Measurements from ENCODE around the gene NOD2. TPM values are rescaled to one million over a fixed set of nuclear protein-coding genes. Genes with fewer than 3 reads are reported as not detected.

Gene NOD2
- total and polyA plus RNA-seq, 8 donors: 0.79 to 15.2 (median 1.7) TPM

DNA sequence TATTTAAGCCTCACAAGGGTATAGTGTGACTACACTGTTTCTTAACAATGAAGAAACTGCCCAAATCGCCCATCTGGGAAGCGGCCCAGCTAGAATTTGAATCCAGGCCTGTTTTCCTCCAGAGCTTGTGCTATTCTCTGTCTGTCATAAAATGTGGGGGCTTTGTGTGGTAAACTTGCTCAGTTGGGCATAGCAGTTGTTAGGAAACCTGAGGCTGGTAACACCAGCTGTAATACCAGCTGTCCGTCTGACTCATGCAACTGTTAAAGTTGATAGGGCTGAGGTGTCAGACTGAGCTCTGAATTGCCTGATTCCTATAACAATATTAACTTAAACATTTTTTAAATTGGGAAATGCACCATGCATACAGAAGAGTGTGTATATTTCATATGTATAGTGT is 9.3 kb downstream of the NOD2 start:
- peaks cover 0 to 17% of the 10 kb centered on the region in 2 donors for H3K36me3 ChIP-seq
- ATAC-seq: no peak
- DNase-seq: no peak
- peaks cover 0 to 19% of the 10 kb centered on the region in 2 donors for H3K9me3 ChIP-seq
- H3K4me1 ChIP-seq: peaks cover 9 to 45% of the 10 kb centered on the region in 2 donors
- H3K4me3 ChIP-seq: no peak overlapping the region
- TF ChIP-seq, protein P1, sequence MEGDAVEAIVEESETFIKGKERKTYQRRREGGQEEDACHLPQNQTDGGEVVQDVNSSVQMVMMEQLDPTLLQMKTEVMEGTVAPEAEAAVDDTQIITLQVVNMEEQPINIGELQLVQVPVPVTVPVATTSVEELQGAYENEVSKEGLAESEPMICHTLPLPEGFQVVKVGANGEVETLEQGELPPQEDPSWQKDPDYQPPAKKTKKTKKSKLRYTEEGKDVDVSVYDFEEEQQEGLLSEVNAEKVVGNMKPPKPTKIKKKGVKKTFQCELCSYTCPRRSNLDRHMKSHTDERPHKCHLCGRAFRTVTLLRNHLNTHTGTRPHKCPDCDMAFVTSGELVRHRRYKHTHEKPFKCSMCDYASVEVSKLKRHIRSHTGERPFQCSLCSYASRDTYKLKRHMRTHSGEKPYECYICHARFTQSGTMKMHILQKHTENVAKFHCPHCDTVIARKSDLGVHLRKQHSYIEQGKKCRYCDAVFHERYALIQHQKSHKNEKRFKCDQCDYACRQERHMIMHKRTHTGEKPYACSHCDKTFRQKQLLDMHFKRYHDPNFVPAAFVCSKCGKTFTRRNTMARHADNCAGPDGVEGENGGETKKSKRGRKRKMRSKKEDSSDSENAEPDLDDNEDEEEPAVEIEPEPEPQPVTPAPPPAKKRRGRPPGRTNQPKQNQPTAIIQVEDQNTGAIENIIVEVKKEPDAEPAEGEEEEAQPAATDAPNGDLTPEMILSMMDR (IDR thresholded peaks at IDR 0.05): no peak
- no peaks in the 10 kb centered on the region for H3K27me3 ChIP-seq
- H3K27ac ChIP-seq: no peak overlapping the region
- intact Hi-C loops (cut with DNase I): no loop called here

DNA sequence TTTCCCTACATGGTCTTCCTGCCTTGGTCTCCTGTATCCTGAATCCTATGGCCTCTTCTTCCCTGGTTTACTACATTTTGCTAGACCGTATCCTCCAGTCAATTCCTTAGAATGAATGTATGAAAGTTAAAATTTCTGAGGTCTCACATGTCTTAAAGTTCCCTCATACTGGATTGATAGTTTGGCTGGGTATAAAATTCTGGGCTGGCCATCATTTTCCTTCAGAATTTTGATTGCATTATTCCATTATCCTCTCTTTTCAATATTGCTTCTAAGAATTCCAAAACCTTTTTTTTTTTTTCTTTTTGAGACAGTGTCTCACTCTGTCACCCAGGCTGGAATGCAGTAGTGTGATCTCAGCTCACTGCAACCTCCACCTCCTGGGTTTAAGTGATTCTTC is 10.8 kb downstream of the NOD2 start:
- Histone ChIP-seq H3K36me3 (peaks cover 0 to 17% of the 10 kb centered on the region in 2 donors), H3K4me1 (peaks cover 0 to 45% of the 10 kb centered on the region in 2 donors), H3K27ac (no peak overlapping the region), H3K4me3 (no peak overlapping the region), H3K9me3 (peaks cover 0 to 19% of the 10 kb centered on the region in 2 donors), H3K27me3 (no peaks in the 10 kb centered on the region)
- ATAC-seq (no peak), DNase-seq (no peak)
- TF ChIP-seq, protein P1 (IDR thresholded peaks at IDR 0.05): no peak
- intact Hi-C loops (cut with DNase I): no loop called here

DNA sequence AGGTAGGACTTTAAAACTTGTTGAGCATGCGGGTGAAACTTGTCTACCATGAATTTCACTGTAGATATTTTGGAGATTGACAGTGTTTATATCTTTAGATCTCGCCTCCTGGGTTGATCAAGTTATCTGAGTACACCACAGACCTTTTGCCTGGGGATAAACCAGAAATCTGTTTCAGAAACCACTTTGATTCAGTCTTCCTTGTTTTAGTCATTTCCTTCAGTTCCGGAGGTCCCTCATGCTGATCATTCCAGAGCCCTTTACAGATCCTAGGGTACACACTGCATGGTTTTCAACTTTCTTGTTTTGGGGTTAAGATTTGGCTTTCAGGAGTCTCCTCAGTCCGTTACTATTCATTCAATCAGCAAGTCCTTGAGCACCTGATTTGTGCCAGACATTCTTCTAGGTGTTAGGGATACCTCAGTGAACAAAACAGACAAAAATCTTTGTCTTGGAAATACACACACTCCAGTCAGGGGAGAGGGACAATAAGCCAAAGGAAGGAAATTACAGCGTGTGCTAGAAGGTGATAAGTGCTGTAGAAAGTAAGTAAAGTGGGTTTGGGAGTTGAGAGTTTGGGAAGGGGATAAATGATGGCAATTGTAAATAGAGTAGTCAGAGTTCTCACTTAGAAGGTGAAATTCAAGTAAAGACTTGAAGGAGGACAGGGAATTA is 12.2 kb downstream of the NOD2 start:
- ATAC-seq (no peak), DNase-seq (no peak)
- Histone ChIP-seq H3K27me3 (no peaks in the 10 kb centered on the region), H3K27ac (no peak overlapping the region), H3K9me3 (peaks cover 0 to 19% of the 10 kb centered on the region in 2 donors), H3K4me1 (peaks cover 0 to 45% of the 10 kb centered on the region in 2 donors), H3K36me3 (peaks cover 0 to 18% of the 10 kb centered on the region in 2 donors), H3K4me3 (no peak overlapping the region)
- intact Hi-C loops (cut with DNase I): no loop called here
- TF ChIP-seq, protein P1 (IDR thresholded peaks at IDR 0.05): no peak

DNA sequence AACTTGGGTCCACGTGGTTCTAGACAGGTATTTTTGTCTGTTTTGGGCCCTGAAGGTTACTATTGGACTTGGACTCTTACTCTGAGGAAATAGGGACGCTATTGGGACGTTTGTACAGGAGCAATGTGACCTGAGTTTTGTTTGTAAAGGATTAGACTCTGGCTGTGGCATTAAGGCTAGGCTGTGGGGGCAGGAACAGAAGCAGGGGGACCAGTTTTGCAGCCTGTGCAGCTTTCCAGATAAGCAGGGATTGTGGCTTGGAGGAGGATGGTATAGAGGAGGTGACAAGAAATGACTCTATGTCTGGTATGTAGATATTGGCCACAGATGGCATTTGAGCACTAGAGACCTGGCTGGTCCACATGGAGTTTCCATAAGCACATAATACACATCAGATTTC is 12.8 kb downstream of the NOD2 start:
- intact Hi-C loops (cut with DNase I): no loop called here
- H3K27me3 ChIP-seq: no peaks in the 10 kb centered on the region
- H3K27ac ChIP-seq: no peak overlapping the region
- no peak for DNase-seq
- no peak for ATAC-seq
- peaks cover 0 to 25% of the 10 kb centered on the region in 2 donors for H3K36me3 ChIP-seq
- H3K4me3 ChIP-seq: no peak overlapping the region
- TF ChIP-seq, protein P1 (IDR thresholded peaks at IDR 0.05): no peak
- H3K9me3 ChIP-seq: peaks cover 0 to 19% of the 10 kb centered on the region in 2 donors
- peaks cover 0 to 51% of the 10 kb centered on the region in 2 donors for H3K4me1 ChIP-seq

DNA sequence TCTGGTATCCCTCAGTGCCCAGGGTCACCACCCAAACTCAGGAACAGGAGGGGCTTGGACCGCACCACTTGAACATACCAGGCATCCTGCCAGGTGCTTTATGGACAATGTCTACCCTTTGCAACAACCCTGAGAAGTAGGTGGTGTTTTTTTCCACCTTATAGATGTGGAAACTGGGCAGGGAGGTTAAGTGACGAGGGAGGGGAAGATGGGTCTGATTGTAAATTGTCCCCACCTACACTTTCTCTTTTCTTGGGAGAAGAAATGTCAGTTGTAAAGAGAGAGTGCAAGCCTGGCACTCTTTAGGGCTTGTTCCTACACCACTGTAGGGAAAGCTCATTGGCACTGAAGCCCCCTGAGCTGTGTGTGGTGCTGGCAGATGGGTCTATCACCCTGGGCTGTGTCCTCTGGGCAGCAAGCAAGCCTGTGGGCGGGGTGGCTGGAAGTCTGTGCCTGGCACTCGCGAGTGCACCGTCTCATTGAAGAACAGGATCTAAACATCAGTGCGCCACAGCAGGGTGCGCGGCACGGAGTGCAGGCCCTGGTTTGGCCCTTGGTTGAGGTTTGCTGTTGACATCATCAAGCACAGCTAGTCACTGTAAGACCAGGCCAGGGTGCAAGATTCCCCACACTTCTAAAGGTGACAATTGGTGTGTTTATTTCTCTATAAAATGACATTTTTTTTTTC is 15.1 kb downstream of the NOD2 start:
- H3K27ac ChIP-seq: peak overlapping the region in 1 of 2 donors; percentile 81
- TF ChIP-seq, protein P1 (IDR thresholded peaks at IDR 0.05): no peak
- peaks cover 0 to 16% of the 10 kb centered on the region in 2 donors for H3K9me3 ChIP-seq
- ATAC-seq (peak; percentile 55), DNase-seq (no peak)
- H3K36me3 ChIP-seq: peaks cover 0 to 28% of the 10 kb centered on the region in 2 donors
- intact Hi-C loops (cut with DNase I): no loop called here
- H3K4me3 ChIP-seq: no peak overlapping the region
- peaks cover 0 to 65% of the 10 kb centered on the region in 2 donors for H3K4me1 ChIP-seq
- H3K27me3 ChIP-seq: no peaks in the 10 kb centered on the region

All from left lung (tissue), 10 donors.